HEK293 (cell line): ENCODE results near the gene DLX4.

Source experiments
- CTCF ChIA-PET: fragments of 350-600 bp; formaldehyde crosslinking; extraction: SDS; loops from one replicate; lab custom pipeline; 2021; ENCODE audit warnings: antibody characterized with exemption; lab: Yijun Ruan, JAX
- POLR2A ChIA-PET: fragments of 300-600 bp; formaldehyde crosslinking; extraction: SDS; loops from one replicate; lab custom pipeline; 2020; ENCODE audit warnings: antibody characterized with exemption, inconsistent platforms; lab: Yijun Ruan, JAX
- H3K27ac ChIP-seq: fragments of 200-500 bp; sonication (Bioruptor generic); 2 replicates; pipeline ENCODE4 v1.5.1; 2014; ENCODE audit warnings: low read depth, low read length, control low read depth, inconsistent platforms; ENCODE audit errors: extremely low read depth
- H3K36me3 ChIP-seq, 2 experiments: fragments of 200-500 bp in 1 of 2; sonication (Bioruptor generic) in 1 of 2; 1 replicate in 1 of 2; 2 replicates in 1 of 2; pipeline ENCODE4 v1.5.1; 2014 to 2017; ENCODE audit warnings: inconsistent platforms in 2 of 2, low read length in 2 of 2; ENCODE audit not compliant: control insufficient read depth in 2 of 2, insufficient read depth in 1 of 2
- H3K4me1 ChIP-seq: fragments of 200-500 bp; sonication (Bioruptor generic); 2 replicates; pipeline ENCODE4 v1.5.1; 2014; ENCODE audit warnings: mild to moderate bottlenecking, low read length, inconsistent platforms; ENCODE audit not compliant: control insufficient read depth, insufficient read depth
- H3K4me3 ChIP-seq: 2 replicates; pipeline ENCODE4 v1.5.1; 2011; ENCODE audit warnings: low read depth, mild to moderate bottlenecking, control low read depth, low read length, moderate library complexity
- H3K9me3 ChIP-seq: fragments of 200-500 bp; sonication (Bioruptor generic); 2 replicates; pipeline ENCODE4 v1.5.1; 2014; ENCODE audit warnings: low read depth, low read length, inconsistent platforms; ENCODE audit not compliant: control insufficient read depth, insufficient read depth
- GLI4 ChIP-seq: fragments of 450-650 bp; formaldehyde crosslinking; IDR thresholded peaks from 2 replicates; pipeline ENCODE4 v1.5.1; 2016; ENCODE audit warnings: missing biosample characterization, missing genetic modification characterization
- GLIS1 ChIP-seq: fragments of 450-650 bp; formaldehyde crosslinking; IDR thresholded peaks from 2 replicates; pipeline ENCODE4 v1.5.1; 2016; ENCODE audit warnings: missing biosample characterization, missing genetic modification characterization
- GLIS2 ChIP-seq: fragments of 450-650 bp; formaldehyde crosslinking; IDR thresholded peaks from 2 replicates; pipeline ENCODE4 v1.5.1; 2016; ENCODE audit warnings: missing biosample characterization, missing genetic modification characterization
- KLF7 ChIP-seq: fragments of 450-650 bp; formaldehyde crosslinking; IDR thresholded peaks from 2 replicates; pipeline ENCODE4 v1.5.1; 2016; ENCODE audit warnings: missing biosample characterization, missing genetic modification characterization, borderline replicate concordance
- SP7 ChIP-seq: fragments of 450-650 bp; formaldehyde crosslinking; IDR thresholded peaks from 2 replicates; pipeline ENCODE4 v1.5.1; 2016; ENCODE audit warnings: missing biosample characterization, missing genetic modification characterization
- ZBTB1 ChIP-seq: fragments of 450-650 bp; formaldehyde crosslinking; IDR thresholded peaks from 2 replicates; pipeline ENCODE4 v1.5.1; 2016; ENCODE audit warnings: missing biosample characterization, missing genetic modification characterization
- ZBTB10 ChIP-seq: fragments of 450-650 bp; formaldehyde crosslinking; IDR thresholded peaks from 2 replicates; pipeline ENCODE4 v1.5.1; 2016; ENCODE audit warnings: missing biosample characterization, missing genetic modification characterization
- ZBTB26 ChIP-seq: fragments of 450-650 bp; formaldehyde crosslinking; optimal IDR thresholded peaks from 2 replicates; pipeline ENCODE3; 2016; ENCODE audit warnings: missing biosample characterization, mild to moderate bottlenecking, missing genetic modification characterization
- ZBTB6 ChIP-seq: fragments of 450-650 bp; formaldehyde crosslinking; IDR thresholded peaks from 2 replicates; pipeline ENCODE4 v1.5.1; 2017; ENCODE audit warnings: missing biosample characterization, missing genetic modification characterization
- ZNF114 ChIP-seq: fragments of 450-650 bp; formaldehyde crosslinking; IDR thresholded peaks from 2 replicates; pipeline ENCODE4 v1.5.0; 2017; ENCODE audit warnings: missing biosample characterization, missing genetic modification characterization
- ZNF133 ChIP-seq: fragments of 450-650 bp; formaldehyde crosslinking; IDR thresholded peaks from 2 replicates; pipeline ENCODE4 v1.5.1; 2016; ENCODE audit warnings: missing biosample characterization, missing genetic modification characterization
- ZNF155 ChIP-seq: fragments of 450-650 bp; formaldehyde crosslinking; IDR thresholded peaks from 2 replicates; pipeline ENCODE4 v1.5.1; 2016; ENCODE audit warnings: missing biosample characterization, missing genetic modification characterization
- ZNF335 ChIP-seq: fragments of 450-650 bp; formaldehyde crosslinking; conservative IDR thresholded peaks from 2 replicates; pipeline ENCODE4 v1.5.1; 2016; ENCODE audit warnings: missing biosample characterization, missing genetic modification characterization
- ZNF426 ChIP-seq: fragments of 450-650 bp; formaldehyde crosslinking; IDR thresholded peaks from 2 replicates; pipeline ENCODE4 v1.5.1; 2017; ENCODE audit warnings: missing biosample characterization, missing genetic modification characterization, mild to moderate bottlenecking, inconsistent platforms, moderate library complexity
- ZNF449 ChIP-seq: fragments of 450-650 bp; formaldehyde crosslinking; IDR thresholded peaks from 2 replicates; pipeline ENCODE4 v1.5.1; 2017; ENCODE audit warnings: missing biosample characterization, mild to moderate bottlenecking, missing genetic modification characterization, moderate library complexity
- ZNF692 ChIP-seq: fragments of 450-650 bp; formaldehyde crosslinking; IDR thresholded peaks from 2 replicates; pipeline ENCODE4 v1.5.1; 2016; ENCODE audit warnings: missing biosample characterization, missing genetic modification characterization
- ZNF701 ChIP-seq: fragments of 450-650 bp; formaldehyde crosslinking; IDR thresholded peaks from 2 replicates; pipeline ENCODE4 v1.5.1; 2016; ENCODE audit warnings: missing biosample characterization, missing genetic modification characterization
- ZSCAN23 ChIP-seq: fragments of 450-650 bp; formaldehyde crosslinking; IDR thresholded peaks from 2 replicates; pipeline ENCODE4 v1.5.1; 2016; ENCODE audit warnings: missing biosample characterization, missing genetic modification characterization

DLX4 gene

GRCh38 chr17:49931416-49932137, 37.4 kb upstream of the DLX4 start (continued):
- TF ChIP-seq ZNF426 (tag by site-specific recombination) (no peak), ZBTB10 (tag by site-specific recombination) (no peak), ZNF155 (tag by site-specific recombination) (no peak), SP7 (tag by site-specific recombination) (no peak), ZBTB6 (tag by site-specific recombination) (no peak), ZNF449 (tag by site-specific recombination) (no peak), ZBTB1 (tag by site-specific recombination) (no peak)

GRCh38 chr17:49932138-49932723, 36.8 kb upstream of the DLX4 start:
- CTCF ChIA-PET, result interaction anchor here (0.5 to 2.8 kb wide), 4 partner anchors 20 to 64 kb away, joined by 3 to 21 read pairs (median 8); partner anchors contain the start of gene DLX3
- no peak overlapping the region for H3K27ac ChIP-seq
- no peaks in the 10 kb centered on the region for H3K36me3 ChIP-seq
- no peaks in the 10 kb centered on the region for H3K9me3 ChIP-seq
- TF ChIP-seq ZNF133 (tag by site-specific recombination), result no peak
- peak; percentile 89 for TF ChIP-seq GLIS1
- TF ChIP-seq GLIS2 (tag by site-specific recombination), result 0 out of 2 replicates have a peak, but pooled peaks have one; percentile 30
- no peak for TF ChIP-seq ZNF701 (tag by site-specific recombination)
- TF ChIP-seq ZSCAN23, result no peak
- TF ChIP-seq ZNF692, result no peak
- TF ChIP-seq ZNF335 (tag by site-specific recombination), result no peak
- TF ChIP-seq, all 188 proteins: peak for 2
- POLR2A ChIA-PET, result no interaction called here
- H3K4me1 ChIP-seq, result no peaks in the 10 kb centered on the region
- no peak overlapping the region for H3K4me3 ChIP-seq

GRCh38 chr17:49932901-49933300, 36.1 kb upstream of the DLX4 start:
- Histone ChIP-seq H3K27ac (no peak overlapping the region), H3K4me3 (no peak overlapping the region)
- TF ChIP-seq ZNF114 (tag by site-specific recombination) (no peak), ZBTB26 (tag by site-specific recombination) (no peak), KLF7 (tag by site-specific recombination) (no peak), GLI4 (tag by site-specific recombination) (no peak)
- TF ChIP-seq, all 188 proteins: peak for 0
- ChIA-PET CTCF (interaction anchor here (0.5 to 2.8 kb wide), 5 partner anchors 20 to 365 kb away, joined by 3 to 21 read pairs (median 4); partner anchors contain the start of gene DLX3), POLR2A (no interaction called here)
- Histone ChIP-seq H3K9me3 (no peaks in the 10 kb centered on the region), H3K36me3 (no peaks in the 10 kb centered on the region), H3K4me1 (no peaks in the 10 kb centered on the region)
